ENCODE measurements around the gene ETFA.

- no peak for TF ChIP-seq CREB1 (IDR thresholded peaks at IDR 0.05; ENCODE audit: low read depth)
- TF ChIP-seq YY1 (IDR thresholded peaks at IDR 0.05; ENCODE audit: low read depth) = peak; percentile 90
- TF ChIP-seq USF1 (IDR thresholded peaks at IDR 0.05) = peak; percentile 92
- TF ChIP-seq RAD21 (IDR thresholded peaks at IDR 0.05; ENCODE audit: low read depth) = no peak
- TF ChIP-seq NFIC (IDR thresholded peaks at IDR 0.05) = no peak
- TF ChIP-seq, protein P1, sequence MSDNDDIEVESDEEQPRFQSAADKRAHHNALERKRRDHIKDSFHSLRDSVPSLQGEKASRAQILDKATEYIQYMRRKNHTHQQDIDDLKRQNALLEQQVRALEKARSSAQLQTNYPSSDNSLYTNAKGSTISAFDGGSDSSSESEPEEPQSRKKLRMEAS (IDR thresholded peaks at IDR 0.05) = no peak
- no peak for TF ChIP-seq TAF1 (IDR thresholded peaks at IDR 0.05; ENCODE audit: low read depth)
- no peak for TF ChIP-seq TCF12 (IDR thresholded peaks at IDR 0.05; ENCODE audit: low read depth)
- no peak for TF ChIP-seq CEBPB (IDR thresholded peaks at IDR 0.05)
- no peak for TF ChIP-seq EP300 (IDR thresholded peaks at IDR 0.05; ENCODE audit: borderline replicate concordance)
- no peak for TF ChIP-seq REST (IDR thresholded peaks at IDR 0.05; ENCODE audit: low read depth)
- no peak for TF ChIP-seq EGR1 (IDR thresholded peaks at IDR 0.05)
Observed at GRCh38 chr15:76169018-76169417, 142.3 kb downstream of the ETFA start.
